CD14-positive monocyte (primary cell): ENCODE data around the gene ALAD. TPM values are rescaled to one million over a fixed set of nuclear protein-coding genes. Genes with fewer than 3 reads are reported as not detected.

ENCODE experiments used
- DNase-seq, 3 donors: peaks; one replicate each; pipeline ENCODE4 v3.0.0-alpha.2; 2011 to 2022
- H2AFZ ChIP-seq: 2 replicates; pipeline ENCODE4 v1.6.0; 2012; ENCODE audit warnings: mild to moderate bottlenecking, low read depth, low read length, inconsistent platforms; ENCODE audit not compliant: insufficient read depth, poor library complexity, severe bottlenecking
- H3K27ac ChIP-seq, 2 donors: 1 replicate in 1 of 2; 2 replicates in 1 of 2; pipeline ENCODE4 v1.5.1; 2012 to 2013; ENCODE audit warnings: low read length in 2 of 2, control low read depth in 1 of 2, inconsistent platforms in 1 of 2, low read depth in 1 of 2, mild to moderate bottlenecking in 1 of 2
- H3K27me3 ChIP-seq, 2 donors: one replicate each; pipeline versions ENCODE4 v1.6.0 to v1.6.1; 2011 to 2013; ENCODE audit warnings: low read length in 2 of 2; ENCODE audit not compliant: control insufficient read depth in 2 of 2, insufficient read depth in 2 of 2
- H3K36me3 ChIP-seq, 2 donors: replicated peaks in 1 of 2; 1 replicate in 1 of 2; 2 replicates in 1 of 2; pipeline versions ENCODE4 v1.5.1 to v1.6.1; 2012 to 2013; ENCODE audit warnings: low read length in 2 of 2, control low read depth in 1 of 2, inconsistent platforms in 1 of 2, mild to moderate bottlenecking in 1 of 2; ENCODE audit not compliant: insufficient read depth in 2 of 2, control insufficient read depth in 1 of 2
- H3K4me1 ChIP-seq, 2 donors: 1 replicate in 1 of 2; 2 replicates in 1 of 2; pipeline versions ENCODE4 v1.5.1 to v1.6.1; 2012 to 2013; ENCODE audit warnings: low read length in 2 of 2, control low read depth in 1 of 2, inconsistent platforms in 1 of 2, mild to moderate bottlenecking in 1 of 2, moderate library complexity in 1 of 2; ENCODE audit not compliant: insufficient read depth in 2 of 2, control insufficient read depth in 1 of 2
- H3K4me2 ChIP-seq: replicated peaks from 2 replicates; pipeline ENCODE3; 2012; ENCODE audit warnings: low read length, moderate library complexity, mild to moderate bottlenecking; ENCODE audit not compliant: poor library complexity, severe bottlenecking; ENCODE audit errors: extremely low read depth
- H3K4me3 ChIP-seq, 3 experiments: fragments of 200-600 bp in 1 of 3; sonication (generic) in 1 of 3; replicated peaks in 1 of 3; 1 replicate in 2 of 3; 2 replicates in 1 of 3; pipeline ENCODE4 v1.5.1; 2011 to 2013; ENCODE audit warnings: low read length in 3 of 3, mild to moderate bottlenecking in 3 of 3, control low read depth in 2 of 3, low read depth in 2 of 3, inconsistent platforms in 1 of 3, moderate library complexity in 1 of 3
- H3K79me2 ChIP-seq: 2 replicates; pipeline ENCODE4 v1.6.0; 2012; ENCODE audit warnings: mild to moderate bottlenecking, control low read depth, inconsistent platforms, low read length, moderate library complexity; ENCODE audit not compliant: insufficient read depth
- H3K9ac ChIP-seq: 2 replicates; pipeline ENCODE4 v1.6.0; 2017; ENCODE audit warnings: low read length, mild to moderate bottlenecking; ENCODE audit not compliant: insufficient read depth, poor library complexity, severe bottlenecking
- H3K9me3 ChIP-seq, 2 donors: replicated peaks in 1 of 2; 1 replicate in 1 of 2; 2 replicates in 1 of 2; pipeline versions ENCODE4 v1.5.1 to v1.6.1; 2012 to 2013; ENCODE audit warnings: low read length in 2 of 2, control low read depth in 1 of 2; ENCODE audit not compliant: control insufficient read depth in 1 of 2, insufficient read depth in 1 of 2
- H4K20me1 ChIP-seq: 2 replicates; pipeline ENCODE4 v1.6.0; 2012; ENCODE audit warnings: mild to moderate bottlenecking, low read length, control low read depth, moderate library complexity; ENCODE audit not compliant: insufficient read depth
- H3K27ac Mint-ChIP-seq, 7 donors: one replicate each; pipeline ENCODE4 v1.8.0; 2020; ENCODE audit warnings: mild to moderate bottlenecking in 7 of 7, mixed read lengths in 7 of 7, moderate library complexity in 6 of 7, inconsistent platforms in 2 of 7
- H3K27me3 Mint-ChIP-seq, 3 donors: one replicate each; pipeline ENCODE4 v1.8.0; 2021 to 2022; ENCODE audit warnings: low read depth in 3 of 3, mild to moderate bottlenecking in 3 of 3, mixed read lengths in 3 of 3, moderate library complexity in 3 of 3, inconsistent platforms in 1 of 3
- H3K36me3 Mint-ChIP-seq, 2 donors: one replicate each; pipeline ENCODE4 v1.8.0; 2020; ENCODE audit warnings: mixed read lengths in 2 of 2, inconsistent platforms in 1 of 2, mild to moderate bottlenecking in 1 of 2
- H3K4me1 Mint-ChIP-seq: one replicate; pipeline ENCODE4 v1.8.0; 2020; ENCODE audit warnings: mild to moderate bottlenecking, mixed read lengths
- H3K4me3 Mint-ChIP-seq, 2 donors: one replicate each; pipeline ENCODE4 v1.8.0; 2020; ENCODE audit warnings: mild to moderate bottlenecking in 2 of 2, mixed read lengths in 2 of 2, moderate library complexity in 1 of 2
- H3K9me3 Mint-ChIP-seq, 7 donors: one replicate each; pipeline ENCODE4 v1.8.0; 2020 to 2022; ENCODE audit warnings: mixed read lengths in 7 of 7, mild to moderate bottlenecking in 6 of 7, moderate library complexity in 6 of 7, inconsistent platforms in 2 of 7
- WGBS: methylation state at CpG from one replicate; pipeline ENCODE4 v1.1.5; 2013; ENCODE audit warnings: missing lambda C conversion rate; ENCODE audit not compliant: insufficient coverage; 5-methylcytosine and 5-hydroxymethylcytosine counted together
- intact Hi-C, 2 donors: fragments of 100-400 bp; cut with micrococcal nuclease; formaldehyde crosslinking; loops; one replicate each; pipeline versions ENCODE4 v1.15.0 to v1.15.1; 2023
- polyA minus RNA-seq: library from RNA; depleted of rRNA, polyadenylated mRNA; stranded (reverse); fragments of >200 nt; gene quantifications from 2 replicates; pipeline ENCODE4 v1.2.3, GENCODE V29; 2012
- polyA plus RNA-seq, 3 donors: library from polyadenylated mRNA; depleted of rRNA in 1 of 3; unstranded in 2 of 3; stranded (reverse) in 1 of 3; fragments of 300-500 nt in 2 of 3; fragments of >200 nt in 1 of 3; fragmentation: Illumina TruSeq in 2 of 3; gene quantifications; 1 replicate in 2 of 3; 2 replicates in 1 of 3; pipeline ENCODE4 v1.2.3, GENCODE V29; 2012 to 2021
- total RNA-seq, 12 experiments: library from RNA in 1 of 12; stranded (reverse) in 1 of 12; fragments of 120-200 nt in 1 of 12; gene quantifications; one replicate each; pipeline ENCODE4 v1.2.4 and lab custom pipeline; 2013 to 2026; ENCODE audit warnings: mixed read lengths in 6 of 12, inconsistent platforms in 1 of 12
- TF ChIP-seq, protein P1 (sequence below): fragments of 200-600 bp; IDR thresholded peaks from one replicate; pipeline ENCODE4 v1.8.0; 2022; ENCODE audit warnings: antibody characterized with exemption, mild to moderate bottlenecking

The ALAD gene
- 22.7 TPM for total RNA-seq (2013)
- polyA plus RNA-seq: 10 to 100 TPM; 17.1 to 24.6 (median 20.9) TPM
- polyA minus RNA-seq: 25.4 and 34.7 TPM in 2 replicates
- total RNA-seq (lab: John Stamatoyannopoulos, UW): 1.5 to 17.3 (median 14.2) reads per million in 11 experiments

DNA sequence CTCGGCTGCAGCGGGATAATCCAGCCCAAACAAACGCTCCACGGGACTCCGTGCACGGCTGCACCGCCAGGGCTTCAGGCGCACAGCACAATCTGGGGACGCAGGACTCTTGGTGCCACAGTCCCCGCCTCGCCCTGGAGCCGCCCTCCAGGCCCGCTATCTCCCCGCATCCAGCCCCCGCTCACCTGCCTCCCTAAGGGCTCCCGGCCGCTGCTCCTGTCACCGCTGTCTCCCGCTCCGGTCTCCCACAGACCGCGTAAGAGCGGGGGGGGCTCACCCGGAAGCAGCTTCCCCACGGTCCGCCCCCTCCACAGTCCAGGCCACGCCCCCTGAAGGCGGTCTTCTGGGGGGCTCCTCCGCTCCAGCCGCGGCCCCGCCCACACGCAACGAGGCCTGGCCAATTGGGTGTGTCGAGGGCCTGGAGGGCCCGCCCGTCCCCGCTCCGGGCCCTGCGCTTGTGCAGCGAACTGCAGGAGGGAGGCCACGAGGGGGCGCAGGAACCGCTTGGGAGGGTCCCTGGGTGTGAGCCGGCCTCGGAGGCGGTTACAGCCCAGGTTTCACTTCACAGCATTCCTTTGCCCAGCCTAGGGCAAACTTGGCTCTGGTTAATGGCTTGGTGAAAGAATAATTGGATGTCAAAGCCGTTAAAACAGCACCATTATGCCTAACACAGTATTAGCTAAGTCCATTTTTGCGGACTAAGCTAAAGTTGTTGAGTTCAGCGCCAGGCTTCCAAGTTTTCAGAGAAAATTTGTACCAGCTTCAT lies at the start of gene ALAD:
Gene ALAD (minus strand): TSS at position 258 of the 766 bp plus-strand sequence. CDS start 7,725 bp downstream, outside the sequence.
- no peaks in the 10 kb centered on the region for H3K27me3 ChIP-seq
- peaks cover 53% of the 10 kb centered on the region for H3K79me2 ChIP-seq
- H3K27ac ChIP-seq: peak within 1 kb of the TSS; percentile 36 to 77
- H3K4me1 Mint-ChIP-seq: peaks cover 63% of the 10 kb centered on the region
- intact Hi-C loops: loop anchor here in 1 of 2 donors (10.0 kb wide), 1 partner anchor 56 kb away; the partner anchor contains the start of genes BSPRY and WDR31
- under 1% methylated on average over 45 of the region's 50 CpGs for WGBS
- H3K27me3 Mint-ChIP-seq: peaks cover 0 to under 1% (median 0%) of the 10 kb centered on the region in 3 donors
- peaks cover 0 to 7% of the 10 kb centered on the region in 2 donors for H3K36me3 ChIP-seq
- H2AFZ ChIP-seq: peak within 1 kb of the TSS; percentile 94
- H3K4me3 Mint-ChIP-seq: peak within 1 kb of the TSS; percentile 87 to 93
- no peaks in the 10 kb centered on the region for H3K9me3 ChIP-seq
- peak; percentile 97 to 99 (median 97) for DNase-seq
- peaks cover 7% of the 10 kb centered on the region for H4K20me1 ChIP-seq
- H3K9ac ChIP-seq: peak within 1 kb of the TSS; percentile 78
- TF ChIP-seq, protein P1, sequence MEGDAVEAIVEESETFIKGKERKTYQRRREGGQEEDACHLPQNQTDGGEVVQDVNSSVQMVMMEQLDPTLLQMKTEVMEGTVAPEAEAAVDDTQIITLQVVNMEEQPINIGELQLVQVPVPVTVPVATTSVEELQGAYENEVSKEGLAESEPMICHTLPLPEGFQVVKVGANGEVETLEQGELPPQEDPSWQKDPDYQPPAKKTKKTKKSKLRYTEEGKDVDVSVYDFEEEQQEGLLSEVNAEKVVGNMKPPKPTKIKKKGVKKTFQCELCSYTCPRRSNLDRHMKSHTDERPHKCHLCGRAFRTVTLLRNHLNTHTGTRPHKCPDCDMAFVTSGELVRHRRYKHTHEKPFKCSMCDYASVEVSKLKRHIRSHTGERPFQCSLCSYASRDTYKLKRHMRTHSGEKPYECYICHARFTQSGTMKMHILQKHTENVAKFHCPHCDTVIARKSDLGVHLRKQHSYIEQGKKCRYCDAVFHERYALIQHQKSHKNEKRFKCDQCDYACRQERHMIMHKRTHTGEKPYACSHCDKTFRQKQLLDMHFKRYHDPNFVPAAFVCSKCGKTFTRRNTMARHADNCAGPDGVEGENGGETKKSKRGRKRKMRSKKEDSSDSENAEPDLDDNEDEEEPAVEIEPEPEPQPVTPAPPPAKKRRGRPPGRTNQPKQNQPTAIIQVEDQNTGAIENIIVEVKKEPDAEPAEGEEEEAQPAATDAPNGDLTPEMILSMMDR: peak; percentile 95
- H3K4me3 ChIP-seq: peak within 1 kb of the TSS; percentile 79 to 96 (median 84)
- peak within 1 kb of the TSS; percentile 94 for H3K4me2 ChIP-seq
- peak within 1 kb of the TSS; percentile 79 to 93 (median 87) for H3K27ac Mint-ChIP-seq
- H3K4me1 ChIP-seq: peaks cover 53 to 63% of the 10 kb centered on the region in 2 donors
- H3K36me3 Mint-ChIP-seq: peaks cover 7 to 8% of the 10 kb centered on the region in 2 donors
- no peaks in the 10 kb centered on the region for H3K9me3 Mint-ChIP-seq

DNA sequence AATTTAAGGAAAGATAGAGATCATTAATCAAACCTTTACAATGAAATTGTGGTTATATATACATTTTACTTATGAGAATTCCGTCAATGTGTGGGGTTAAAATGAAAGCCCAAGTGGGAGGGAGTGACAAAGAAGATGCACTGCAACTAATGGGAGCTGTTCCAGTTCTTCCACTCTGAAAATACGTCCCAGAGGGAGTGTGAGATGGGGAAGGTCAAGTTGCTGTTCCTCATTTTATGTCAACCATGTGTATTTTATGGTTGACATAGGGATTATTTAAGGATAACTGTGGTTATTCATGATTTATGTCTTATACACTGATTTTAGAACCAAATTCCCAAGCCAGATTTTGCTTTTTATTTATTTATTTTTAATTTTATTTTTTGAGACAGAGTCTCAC lies 48.3 kb upstream of the ALAD start:
- H3K79me2 ChIP-seq: no peaks in the 10 kb centered on the region
- H3K4me3 Mint-ChIP-seq: no peak overlapping the region
- H3K36me3 Mint-ChIP-seq: no peaks in the 10 kb centered on the region
- H3K9me3 ChIP-seq: no peaks in the 10 kb centered on the region
- no peaks in the 10 kb centered on the region for H3K27me3 ChIP-seq
- peaks cover 0 to 1% (median 0%) of the 10 kb centered on the region in 7 donors for H3K9me3 Mint-ChIP-seq
- no peaks in the 10 kb centered on the region for H3K4me1 Mint-ChIP-seq
- intact Hi-C loops: loop anchor here (5.0 to 10.0 kb wide), 2 partner anchors 135 to 138 kb away; no protein-coding TSS in a partner anchor
- no peak for DNase-seq
- H3K27me3 Mint-ChIP-seq: no peaks in the 10 kb centered on the region
- no peak overlapping the region for H3K27ac ChIP-seq
- TF ChIP-seq, protein P1: no peak
- H3K27ac Mint-ChIP-seq: no peak overlapping the region
- WGBS: 0% methylated on average over 1 of the region's 2 CpGs
- no peaks in the 10 kb centered on the region for H3K36me3 ChIP-seq
- no peak overlapping the region for H2AFZ ChIP-seq
- no peak overlapping the region for H3K4me3 ChIP-seq
- no peaks in the 10 kb centered on the region for H3K4me1 ChIP-seq
- no peaks in the 10 kb centered on the region for H4K20me1 ChIP-seq
- no peak overlapping the region for H3K9ac ChIP-seq
- no peak overlapping the region for H3K4me2 ChIP-seq
